A673 (cell line): Measurements from ENCODE around the gene AIP.

ENCODE experiments used
- EZH2 ChIP-seq: fragments of 200-600 bp; sonication (generic); IDR thresholded peaks from 2 replicates; pipeline ENCODE4 v1.6.1; 2017; ENCODE audit warnings: borderline replicate concordance, low read depth, mild to moderate bottlenecking, mixed read lengths, antibody characterized with exemption, low read length; ENCODE audit not compliant: poor library complexity, severe bottlenecking
- TF ChIP-seq, protein P1 (sequence below): fragments of 300-800, 200-600 bp; sonication (generic); conservative IDR thresholded peaks from 2 replicates; pipeline ENCODE4 v1.5.1; 2017; ENCODE audit warnings: low read depth, mild to moderate bottlenecking, antibody characterized with exemption, low read length, moderate library complexity, mixed read lengths

DNA sequence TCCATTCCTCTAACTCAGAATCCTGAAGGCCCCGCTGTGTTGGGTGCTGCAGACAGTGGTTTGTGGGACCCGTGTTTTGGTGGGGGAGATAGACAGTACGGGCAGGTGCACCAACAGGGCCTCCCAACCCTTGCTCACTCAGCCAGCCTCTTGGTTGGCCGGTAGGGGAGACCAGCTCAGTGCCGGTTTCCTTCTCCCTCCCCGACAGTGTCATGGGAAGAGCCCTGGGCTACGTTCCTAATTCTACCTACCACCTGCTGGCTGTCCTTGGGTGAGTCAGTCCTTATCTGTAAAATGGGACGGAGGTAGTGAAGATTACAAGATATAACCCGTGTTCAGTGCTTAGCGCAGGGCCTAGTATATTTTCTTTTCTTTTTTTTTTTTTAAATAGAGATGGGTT lies 19.6 kb upstream of the AIP start:
- TF ChIP-seq, protein P1, sequence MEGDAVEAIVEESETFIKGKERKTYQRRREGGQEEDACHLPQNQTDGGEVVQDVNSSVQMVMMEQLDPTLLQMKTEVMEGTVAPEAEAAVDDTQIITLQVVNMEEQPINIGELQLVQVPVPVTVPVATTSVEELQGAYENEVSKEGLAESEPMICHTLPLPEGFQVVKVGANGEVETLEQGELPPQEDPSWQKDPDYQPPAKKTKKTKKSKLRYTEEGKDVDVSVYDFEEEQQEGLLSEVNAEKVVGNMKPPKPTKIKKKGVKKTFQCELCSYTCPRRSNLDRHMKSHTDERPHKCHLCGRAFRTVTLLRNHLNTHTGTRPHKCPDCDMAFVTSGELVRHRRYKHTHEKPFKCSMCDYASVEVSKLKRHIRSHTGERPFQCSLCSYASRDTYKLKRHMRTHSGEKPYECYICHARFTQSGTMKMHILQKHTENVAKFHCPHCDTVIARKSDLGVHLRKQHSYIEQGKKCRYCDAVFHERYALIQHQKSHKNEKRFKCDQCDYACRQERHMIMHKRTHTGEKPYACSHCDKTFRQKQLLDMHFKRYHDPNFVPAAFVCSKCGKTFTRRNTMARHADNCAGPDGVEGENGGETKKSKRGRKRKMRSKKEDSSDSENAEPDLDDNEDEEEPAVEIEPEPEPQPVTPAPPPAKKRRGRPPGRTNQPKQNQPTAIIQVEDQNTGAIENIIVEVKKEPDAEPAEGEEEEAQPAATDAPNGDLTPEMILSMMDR, result no peak
- no peak for TF ChIP-seq EZH2
